Mesendoderm (in vitro differentiated cells): ENCODE measurements around the gene SCN3B.

Source experiments
- DNase-seq: peaks from one replicate; pipeline ENCODE4 v3.0.0; 2013
- H2AK5ac ChIP-seq: 2 replicates; pipeline ENCODE4 v1.6.1; 2013; ENCODE audit warnings: low read length, inconsistent platforms
- H2BK120ac ChIP-seq: 2 replicates; pipeline ENCODE4 v1.6.1; 2013; ENCODE audit warnings: low read depth, mild to moderate bottlenecking, low read length, moderate library complexity, mixed read lengths
- H2BK15ac ChIP-seq: replicated peaks from 2 replicates; pipeline ENCODE4 v1.6.1; 2013; ENCODE audit warnings: low read depth, mild to moderate bottlenecking, moderate library complexity
- H2BK5ac ChIP-seq: 2 replicates; pipeline ENCODE4 v1.6.1; 2013; ENCODE audit warnings: low read length, inconsistent platforms
- H3K18ac ChIP-seq: 2 replicates; pipeline ENCODE4 v1.6.1; 2013; ENCODE audit warnings: mild to moderate bottlenecking, low read length, mixed read lengths
- H3K23ac ChIP-seq: one replicate; pipeline ENCODE4 v1.6.1; 2013; ENCODE audit warnings: low read length
- H3K27ac ChIP-seq: 2 replicates; pipeline ENCODE4 v1.5.1; 2013; ENCODE audit warnings: low read depth, mild to moderate bottlenecking, inconsistent platforms, low read length, moderate library complexity
- H3K27me3 ChIP-seq: 2 replicates; pipeline ENCODE4 v1.6.1; 2013; ENCODE audit warnings: low read length, control low read depth, mild to moderate bottlenecking, inconsistent platforms; ENCODE audit not compliant: insufficient read depth, poor library complexity
- H3K36me3 ChIP-seq: 2 replicates; pipeline ENCODE4 v1.6.1; 2013; ENCODE audit warnings: low read length, inconsistent platforms; ENCODE audit not compliant: control insufficient read depth, insufficient read depth
- H3K4ac ChIP-seq: one replicate; pipeline ENCODE4 v1.6.1; 2013; ENCODE audit warnings: low read depth, mild to moderate bottlenecking, low read length, moderate library complexity
- H3K4me1 ChIP-seq: 2 replicates; pipeline ENCODE4 v1.6.1; 2013; ENCODE audit warnings: low read depth, low read length, inconsistent platforms; ENCODE audit not compliant: control insufficient read depth
- H3K4me2 ChIP-seq: 2 replicates; pipeline ENCODE4 v1.6.1; 2013; ENCODE audit warnings: low read length
- H3K4me3 ChIP-seq: 2 replicates; pipeline ENCODE4 v1.5.1; 2013; ENCODE audit warnings: mild to moderate bottlenecking, low read length
- H3K56ac ChIP-seq: one replicate; pipeline ENCODE4 v1.6.1; 2013; ENCODE audit warnings: low read length
- H3K79me1 ChIP-seq: 2 replicates; pipeline ENCODE4 v1.6.1; 2013; ENCODE audit warnings: low read length, inconsistent platforms
- H3K79me2 ChIP-seq: 2 replicates; pipeline ENCODE4 v1.6.1; 2013; ENCODE audit warnings: mild to moderate bottlenecking, low read length; ENCODE audit not compliant: control insufficient read depth, insufficient read depth
- H3K9ac ChIP-seq: 2 replicates; pipeline ENCODE4 v1.6.1; 2013; ENCODE audit warnings: low read length, inconsistent platforms
- H4K5ac ChIP-seq: one replicate; pipeline ENCODE4 v1.6.1; 2013; ENCODE audit warnings: low read length
- H4K8ac ChIP-seq: one replicate; pipeline ENCODE4 v1.6.1; 2013; ENCODE audit warnings: low read depth, mild to moderate bottlenecking, control low read depth, low read length, moderate library complexity
- WGBS: extraction: QIAGEN DNeasy Blood & Tissue Kit; methylation state at CpG from one replicate; pipeline ENCODE4 v1.1.7; 2013; ENCODE audit warnings: low lambda C conversion rate, missing lambda C conversion rate; ENCODE audit not compliant: insufficient coverage; ENCODE audit errors: extremely low coverage; 5-methylcytosine and 5-hydroxymethylcytosine counted together

Gene SCN3B

GRCh38 chr11:123611698-123612097 is 42.7 kb downstream of the SCN3B start:
- Histone ChIP-seq H3K4me1 (no peaks in the 10 kb centered on the region), H3K79me1 (no peaks in the 10 kb centered on the region), H3K27ac (no peak overlapping the region), H3K4ac (no peak overlapping the region), H3K56ac (no peak overlapping the region), H3K9ac (no peak overlapping the region), H2BK120ac (no peak overlapping the region), H3K79me2 (no peaks in the 10 kb centered on the region), H2AK5ac (no peak overlapping the region), H2BK5ac (no peak overlapping the region), H3K23ac (no peak overlapping the region), H3K18ac (no peak overlapping the region), H3K27me3 (no peaks in the 10 kb centered on the region), H3K36me3 (peaks cover 3% of the 10 kb centered on the region), H4K5ac (no peak overlapping the region), H3K4me2 (no peak overlapping the region), H2BK15ac (no peak overlapping the region), H3K4me3 (no peak overlapping the region), H4K8ac (no peak overlapping the region)
- no CpG with 5 or more reads among the region's 4 CpGs for WGBS
- no peak for DNase-seq

GRCh38 chr11:123608945-123609344 is 45.5 kb downstream of the SCN3B start:
- DNase-seq: no peak
- Histone ChIP-seq H3K4ac (no peak overlapping the region), H3K56ac (no peak overlapping the region), H3K79me2 (no peaks in the 10 kb centered on the region), H3K18ac (no peak overlapping the region), H4K5ac (no peak overlapping the region), H3K27ac (no peak overlapping the region), H3K36me3 (peaks cover 1% of the 10 kb centered on the region), H2BK15ac (no peak overlapping the region), H3K79me1 (no peaks in the 10 kb centered on the region), H3K4me3 (no peak overlapping the region), H3K4me1 (no peaks in the 10 kb centered on the region), H2BK5ac (no peak overlapping the region), H4K8ac (no peak overlapping the region), H3K23ac (no peak overlapping the region), H2BK120ac (no peak overlapping the region), H3K27me3 (no peaks in the 10 kb centered on the region), H2AK5ac (no peak overlapping the region), H3K4me2 (no peak overlapping the region), H3K9ac (no peak overlapping the region)
- no CpG with 5 or more reads among the region's 8 CpGs for WGBS

- Histone ChIP-seq H3K4me2 (no peak overlapping the region), H3K23ac (no peak overlapping the region), H3K27ac (no peak overlapping the region), H3K18ac (no peak overlapping the region), H4K8ac (no peak overlapping the region), H2AK5ac (no peak overlapping the region), H3K79me1 (no peaks in the 10 kb centered on the region), H3K36me3 (peaks cover 1% of the 10 kb centered on the region), H3K79me2 (no peaks in the 10 kb centered on the region), H3K9ac (no peak overlapping the region), H3K4me1 (no peaks in the 10 kb centered on the region), H4K5ac (no peak overlapping the region), H2BK5ac (no peak overlapping the region), H2BK15ac (no peak overlapping the region), H3K4me3 (no peak overlapping the region), H3K27me3 (no peaks in the 10 kb centered on the region), H3K4ac (no peak overlapping the region), H2BK120ac (no peak overlapping the region), H3K56ac (no peak overlapping the region)
- no peak for DNase-seq
- no CpG with 5 or more reads among the region's 9 CpGs for WGBS
These were observed 46.1 kb downstream of the SCN3B start for GRCh38 chr11:123608371-123608770.

GRCh38 chr11:123607781-123608180 is 46.6 kb downstream of the SCN3B start:
- H3K4me2 ChIP-seq: no peak overlapping the region
- no peaks in the 10 kb centered on the region for H3K79me2 ChIP-seq
- no peak overlapping the region for H3K4ac ChIP-seq
- H3K18ac ChIP-seq: no peak overlapping the region
- no peak overlapping the region for H3K56ac ChIP-seq
- no peak for DNase-seq
- H3K36me3 ChIP-seq: peaks cover 3% of the 10 kb centered on the region
- WGBS: no CpG with 5 or more reads among the region's 1 CpG
- H2BK15ac ChIP-seq: no peak overlapping the region
- no peaks in the 10 kb centered on the region for H3K27me3 ChIP-seq
- H4K8ac ChIP-seq: no peak overlapping the region
- H4K5ac ChIP-seq: no peak overlapping the region
- no peak overlapping the region for H2BK120ac ChIP-seq
- no peak overlapping the region for H2AK5ac ChIP-seq
- H3K79me1 ChIP-seq: no peaks in the 10 kb centered on the region
- H2BK5ac ChIP-seq: no peak overlapping the region
- no peak overlapping the region for H3K27ac ChIP-seq
- no peak overlapping the region for H3K4me3 ChIP-seq
- no peak overlapping the region for H3K9ac ChIP-seq
- no peaks in the 10 kb centered on the region for H3K4me1 ChIP-seq
- no peak overlapping the region for H3K23ac ChIP-seq

- H3K79me2 ChIP-seq: no peaks in the 10 kb centered on the region
These were observed 50.8 kb downstream of the SCN3B start for GRCh38 chr11:123603666-123604065.

GRCh38 chr11:123601743-123602142 is 52.7 kb downstream of the SCN3B start:
- H3K79me1 ChIP-seq: no peaks in the 10 kb centered on the region
- H4K8ac ChIP-seq: no peak overlapping the region
- H3K56ac ChIP-seq: no peak overlapping the region
- H3K9ac ChIP-seq: no peak overlapping the region
- no peak for DNase-seq
- H3K18ac ChIP-seq: no peak overlapping the region
- H3K27ac ChIP-seq: no peak overlapping the region
- peaks cover 3% of the 10 kb centered on the region for H3K36me3 ChIP-seq
- H3K4ac ChIP-seq: no peak overlapping the region
- no peak overlapping the region for H3K4me2 ChIP-seq
- no peaks in the 10 kb centered on the region for H3K4me1 ChIP-seq
- WGBS: no CpG with 5 or more reads among the region's 4 CpGs
- no peak overlapping the region for H2AK5ac ChIP-seq
- no peaks in the 10 kb centered on the region for H3K27me3 ChIP-seq
- H2BK120ac ChIP-seq: no peak overlapping the region
- H3K23ac ChIP-seq: no peak overlapping the region
- H4K5ac ChIP-seq: no peak overlapping the region
- H2BK15ac ChIP-seq: no peak overlapping the region
- H2BK5ac ChIP-seq: no peak overlapping the region
- no peak overlapping the region for H3K4me3 ChIP-seq
- H3K79me2 ChIP-seq: no peaks in the 10 kb centered on the region

More at GRCh38 chr11:123603666-123604065, 50.8 kb downstream of the SCN3B start:
- no peaks in the 10 kb centered on the region for H3K4me1 ChIP-seq
- WGBS: no CpG with 5 or more reads among the region's 4 CpGs
- H3K4ac ChIP-seq: no peak overlapping the region
- no peak overlapping the region for H3K27ac ChIP-seq
- H4K8ac ChIP-seq: no peak overlapping the region
- H2BK5ac ChIP-seq: no peak overlapping the region
- no peak overlapping the region for H4K5ac ChIP-seq
- H3K36me3 ChIP-seq: peaks cover 3% of the 10 kb centered on the region
- no peak overlapping the region for H3K4me3 ChIP-seq
- no peaks in the 10 kb centered on the region for H3K79me1 ChIP-seq
- no peaks in the 10 kb centered on the region for H3K27me3 ChIP-seq
- no peak overlapping the region for H3K23ac ChIP-seq
- no peak overlapping the region for H3K9ac ChIP-seq
- H3K56ac ChIP-seq: no peak overlapping the region
- H3K4me2 ChIP-seq: no peak overlapping the region
- H2BK15ac ChIP-seq: no peak overlapping the region
- no peak overlapping the region for H2AK5ac ChIP-seq
- no peak overlapping the region for H2BK120ac ChIP-seq
- no peak for DNase-seq
- H3K18ac ChIP-seq: no peak overlapping the region
